Neural cell (in vitro differentiated cells): ENCODE measurements around the gene SP110. TPM values are rescaled to one million over a fixed set of nuclear protein-coding genes. Genes with fewer than 3 reads are reported as not detected.

Source experiments
- H2AFZ ChIP-seq: fragments of 200-600, 300-800 bp; sonication (generic), shearing (Covaris generic); 2 replicates; pipeline ENCODE4 v1.6.0; 2014; ENCODE audit warnings: low read depth, mild to moderate bottlenecking, antibody characterized with exemption, low read length, moderate library complexity
- H3F3A ChIP-seq: fragments of 200-600 bp; shearing (Covaris generic); 2 replicates; pipeline ENCODE4 v1.6.1; 2016; ENCODE audit warnings: mild to moderate bottlenecking, moderate library complexity, mixed read lengths, antibody characterized with exemption, low read length; ENCODE audit not compliant: insufficient read depth, poor library complexity, severe bottlenecking
- H3K27ac ChIP-seq: fragments of 200-600, 300-800 bp; sonication (generic), shearing (Covaris generic); 2 replicates; pipeline ENCODE4 v1.5.1; 2014; ENCODE audit warnings: mild to moderate bottlenecking, low read length, moderate library complexity
- H3K27me3 ChIP-seq: fragments of 300-800, 200-600 bp; sonication (generic), shearing (Covaris generic); 2 replicates; pipeline ENCODE4 v1.6.0; 2014; ENCODE audit warnings: mild to moderate bottlenecking, low read depth, low read length, moderate library complexity; ENCODE audit not compliant: insufficient read depth
- H3K36me3 ChIP-seq: fragments of 300-800, 200-600 bp; sonication (generic), shearing (Covaris generic); 2 replicates; pipeline ENCODE4 v1.5.1; 2014; ENCODE audit warnings: mild to moderate bottlenecking, antibody characterized with exemption, low read length, moderate library complexity; ENCODE audit not compliant: insufficient read depth
- H3K4me2 ChIP-seq: fragments of 300-800, 200-600 bp; sonication (generic), shearing (Covaris generic); 2 replicates; pipeline ENCODE4 v1.6.0; 2014; ENCODE audit warnings: mild to moderate bottlenecking, low read length
- H3K4me3 ChIP-seq: fragments of 300-800, 200-600 bp; sonication (generic), shearing (Covaris generic); 2 replicates; pipeline ENCODE4 v1.5.1; 2014; ENCODE audit warnings: mild to moderate bottlenecking, low read length, moderate library complexity
- H3K79me2 ChIP-seq: fragments of 200-600 bp; shearing (Covaris generic); replicated peaks from 2 replicates; pipeline ENCODE4 v1.6.0; 2014; ENCODE audit warnings: mild to moderate bottlenecking, low read length, moderate library complexity; ENCODE audit not compliant: insufficient read depth
- H3K9ac ChIP-seq: fragments of 300-800, 200-600 bp; sonication (generic), shearing (Covaris generic); 2 replicates; pipeline ENCODE4 v1.6.1; 2016; ENCODE audit warnings: mild to moderate bottlenecking, low read length, mixed read lengths
- H3K9me2 ChIP-seq: fragments of 200-600 bp; shearing (Covaris generic); 2 replicates; pipeline ENCODE4 v1.6.1; 2016; ENCODE audit warnings: mild to moderate bottlenecking, low read length, mixed read lengths; ENCODE audit not compliant: insufficient read depth
- H3K9me3 ChIP-seq: fragments of 200-600, 300-800 bp; sonication (generic), shearing (Covaris generic); 2 replicates; pipeline ENCODE4 v1.6.1; 2016; ENCODE audit warnings: mild to moderate bottlenecking, mixed run types, low read length, moderate library complexity, mixed read lengths
- H4K20me1 ChIP-seq: fragments of 200-600 bp; shearing (Covaris generic); 2 replicates; pipeline ENCODE4 v1.6.1; 2016; ENCODE audit warnings: mild to moderate bottlenecking, mixed run types; ENCODE audit not compliant: insufficient read depth
- CTCF ChIP-seq: fragments of 450-650 bp; IDR thresholded peaks from 2 replicates; pipeline ENCODE4 v1.5.1; 2014; ENCODE audit warnings: antibody characterized with exemption, mild to moderate bottlenecking, moderate library complexity; ENCODE audit not compliant: poor library complexity, severe bottlenecking
- EP300 ChIP-seq: fragments of 450-650 bp; conservative IDR thresholded peaks from 2 replicates; pipeline ENCODE4 v1.6.1; 2014; ENCODE audit warnings: antibody characterized with exemption, mild to moderate bottlenecking, moderate library complexity; ENCODE audit not compliant: poor library complexity, severe bottlenecking
- EZH2 ChIP-seq: fragments of 200-600, 300-800 bp; shearing (Covaris generic), sonication (generic); IDR thresholded peaks from 2 replicates; pipeline ENCODE4 v1.6.1; 2014; ENCODE audit warnings: antibody characterized with exemption, low read length, borderline replicate concordance, mild to moderate bottlenecking; ENCODE audit not compliant: insufficient read depth, poor library complexity, severe bottlenecking
- MXI1 ChIP-seq: fragments of 450-650 bp; conservative IDR thresholded peaks from 2 replicates; pipeline ENCODE4 v1.6.1; 2014; ENCODE audit warnings: antibody characterized with exemption, mild to moderate bottlenecking; ENCODE audit not compliant: poor library complexity, severe bottlenecking
- POLR2AphosphoS5 ChIP-seq: IDR thresholded peaks from 2 replicates; pipeline ENCODE4 v1.6.1; 2012
- RAD21 ChIP-seq: fragments of 450-650 bp; conservative IDR thresholded peaks from 2 replicates; pipeline ENCODE4 v1.6.1; 2014; ENCODE audit warnings: antibody characterized with exemption, mild to moderate bottlenecking, moderate library complexity
- REST ChIP-seq: IDR thresholded peaks from 2 replicates; pipeline ENCODE4 v1.6.1; 2012; ENCODE audit warnings: borderline replicate concordance
- SMC3 ChIP-seq: fragments of 450-650 bp; conservative IDR thresholded peaks from 2 replicates; pipeline ENCODE4 v1.6.1; 2014; ENCODE audit warnings: antibody characterized with exemption, mild to moderate bottlenecking, moderate library complexity; ENCODE audit not compliant: poor library complexity
- TAF1 ChIP-seq: IDR thresholded peaks from 2 replicates; pipeline ENCODE4 v1.6.1; 2012; ENCODE audit warnings: low read depth
- polyA plus RNA-seq: library from polyadenylated mRNA; depleted of rRNA; stranded (reverse); fragments of >200 nt; gene quantifications from 2 replicates; pipeline ENCODE4 v1.2.3, GENCODE V29; 2014

SP110 gene
- polyA plus RNA-seq, 1 donor from 2014 or later, result not detected

GRCh38 chr2:230161184-230161583 is 58.6 kb downstream of the SP110 start:
- H3K79me2 ChIP-seq, result no peaks in the 10 kb centered on the region
- no peaks in the 10 kb centered on the region for H3K9me3 ChIP-seq
- H3K9ac ChIP-seq, result no peak overlapping the region
- no peak overlapping the region for H3K4me2 ChIP-seq
- H3K9me2 ChIP-seq, result no peaks in the 10 kb centered on the region
- H3K27me3 ChIP-seq, result no peaks in the 10 kb centered on the region
- no peaks in the 10 kb centered on the region for H4K20me1 ChIP-seq
- no peak overlapping the region for H3K27ac ChIP-seq
- H3F3A ChIP-seq, result no peaks in the 10 kb centered on the region
- H3K4me3 ChIP-seq, result no peak overlapping the region
- H2AFZ ChIP-seq, result no peak overlapping the region
- H3K36me3 ChIP-seq, result no peaks in the 10 kb centered on the region
- TF ChIP-seq SMC3, result no peak
- TF ChIP-seq POLR2AphosphoS5, result no peak
- TF ChIP-seq REST, result no peak
- TF ChIP-seq RAD21, result no peak
- TF ChIP-seq EZH2, result no peak
- TF ChIP-seq MXI1, result no peak
- TF ChIP-seq CTCF, result no peak
- no peak for TF ChIP-seq TAF1
- no peak for TF ChIP-seq EP300

- Histone ChIP-seq H3K4me2 (no peak overlapping the region), H3K9ac (no peak overlapping the region), H3K9me2 (no peaks in the 10 kb centered on the region), H3K27ac (no peak overlapping the region), H3F3A (no peaks in the 10 kb centered on the region), H3K79me2 (no peaks in the 10 kb centered on the region), H3K36me3 (no peaks in the 10 kb centered on the region), H2AFZ (no peak overlapping the region), H4K20me1 (no peaks in the 10 kb centered on the region), H3K4me3 (no peak overlapping the region), H3K9me3 (no peaks in the 10 kb centered on the region), H3K27me3 (no peaks in the 10 kb centered on the region)
- TF ChIP-seq TAF1 (no peak), SMC3 (peak; percentile 41), EZH2 (no peak), CTCF (peak; percentile 56), RAD21 (peak; percentile 32)
Observed at GRCh38 chr2:230160112-230160660, 59.6 kb downstream of the SP110 start.
